HepG2 (cell line): Measurements from ENCODE around the gene CNPY4. TPM values are rescaled to one million over a fixed set of nuclear protein-coding genes. Genes with fewer than 3 reads are reported as not detected.
A peak's percentile ranks its signal among the peaks of the same experiment; 100 is the strongest.

Experiments used
- CEBPG ChIP-seq: IDR thresholded peaks from 2 replicates; pipeline ENCODE4 v1.6.1; 2016
- DMAP1 ChIP-seq: IDR thresholded peaks from 2 replicates; pipeline ENCODE4 v1.6.1; 2016
- GRHL1 ChIP-seq: sonication (generic); formaldehyde crosslinking; conservative IDR thresholded peaks from 2 replicates; pipeline ENCODE4 v1.8.0; 2022; ENCODE audit warnings: missing genetic modification reagents
- HOXA9 ChIP-seq: sonication (generic); formaldehyde crosslinking; IDR thresholded peaks from 2 replicates; pipeline ENCODE4 v1.8.1; 2022; ENCODE audit warnings: missing genetic modification reagents, mild to moderate bottlenecking, moderate library complexity, borderline replicate concordance
- MAFG ChIP-seq: sonication (generic); formaldehyde crosslinking; IDR thresholded peaks from 2 replicates; pipeline ENCODE4 v1.5.1; 2020; ENCODE audit warnings: mild to moderate bottlenecking, missing genetic modification reagents
- PHF8 ChIP-seq: sonication (generic); formaldehyde crosslinking; IDR thresholded peaks from 2 replicates; pipeline ENCODE4 v1.5.0; 2020; ENCODE audit warnings: missing genetic modification reagents
- SALL1 ChIP-seq: sonication (generic); formaldehyde crosslinking; IDR thresholded peaks from 2 replicates; pipeline ENCODE4 v1.8.0; 2022; ENCODE audit warnings: mild to moderate bottlenecking, missing genetic modification reagents
- ZBTB37 ChIP-seq: sonication (generic); formaldehyde crosslinking; IDR thresholded peaks from 2 replicates; pipeline ENCODE4 v1.4.0; 2020; ENCODE audit warnings: mild to moderate bottlenecking, missing genetic modification reagents
- ZBTB40 ChIP-seq, 2 experiments: fragments of 450-650 bp in 1 of 2; sonication (generic) in 1 of 2; formaldehyde crosslinking in 1 of 2; IDR thresholded peaks; 2 replicates each; pipeline versions ENCODE4 v1.6.1 to v1.8.0; 2016 to 2022; ENCODE audit warnings: antibody characterized with exemption in 1 of 2, mild to moderate bottlenecking in 1 of 2, missing genetic modification reagents in 1 of 2
- ZNF12 ChIP-seq: sonication (generic); formaldehyde crosslinking; IDR thresholded peaks from 2 replicates; pipeline ENCODE4 v1.5.0; 2020; ENCODE audit warnings: missing genetic modification reagents
- ZNF160 ChIP-seq: sonication (generic); formaldehyde crosslinking; IDR thresholded peaks from 2 replicates; pipeline ENCODE4 v1.8.0; 2022; ENCODE audit warnings: mild to moderate bottlenecking, inconsistent platforms, missing genetic modification reagents
- ZNF235 ChIP-seq: sonication (generic); formaldehyde crosslinking; IDR thresholded peaks from 2 replicates; pipeline ENCODE4 v1.8.1; 2023; ENCODE audit warnings: mild to moderate bottlenecking, missing genetic modification reagents, borderline replicate concordance
- ZNF350 ChIP-seq: sonication (generic); formaldehyde crosslinking; IDR thresholded peaks from 2 replicates; pipeline ENCODE4 v1.4.0; 2020; ENCODE audit warnings: mild to moderate bottlenecking, low read depth, missing genetic modification reagents, borderline replicate concordance
- ZNF703 ChIP-seq: sonication (generic); formaldehyde crosslinking; IDR thresholded peaks from 2 replicates; pipeline ENCODE4 v1.5.1; 2020; ENCODE audit warnings: missing genetic modification reagents, mild to moderate bottlenecking, moderate library complexity, borderline replicate concordance
- ZNF713 ChIP-seq: sonication (generic); formaldehyde crosslinking; IDR thresholded peaks from 2 replicates; pipeline ENCODE4 v1.4.0; 2020; ENCODE audit warnings: mild to moderate bottlenecking, missing genetic modification reagents
- ZNF878 ChIP-seq: sonication (generic); formaldehyde crosslinking; IDR thresholded peaks from 2 replicates; pipeline ENCODE4 v1.8.1; 2023; ENCODE audit warnings: mild to moderate bottlenecking, missing genetic modification reagents, moderate library complexity
- polyA plus RNA-seq, 8 experiments: library from polyadenylated mRNA; depleted of rRNA in 3 of 8; stranded (reverse) in 7 of 8; unstranded in 1 of 8; fragments of >200 nt; fragmentation: Illumina TruSeq in 4 of 8; extraction: Trizol in 4 of 8; gene quantifications; 2 replicates each; pipeline versions ENCODE4 v1.2.1 to v1.2.3, GENCODE V29; 2011 to 2016; ENCODE audit warnings: low read depth in 4 of 8, missing spikeins in 1 of 8, mixed read lengths in 1 of 8; ENCODE audit not compliant: insufficient read depth in 1 of 8
- total RNA-seq, 5 experiments: library from RNA; depleted of rRNA; stranded (reverse); fragments of >200 nt; fragmentation: Illumina TruSeq; extraction: Trizol; gene quantifications; 2 replicates each; pipeline ENCODE4 v1.2.3, GENCODE V29; 2016; ENCODE audit warnings: low read depth in 1 of 5

CNPY4 gene
- total and polyA plus RNA-seq, 2 of the 13 experiments (the other 11 are each of a cell fraction or from before 2014, with no cell fraction given): 6.2 to 12.7 TPM

GRCh38 chr7:100126931-100127865 lies 7.8 kb downstream of the CNPY4 start, which contains the start of gene MBLAC1 (continued):
- TF ChIP-seq MAFG (CRISPR knock-in tag): no peak
- TF ChIP-seq ZNF12 (CRISPR knock-in tag): no peak
- TF ChIP-seq DMAP1 (CRISPR knock-in tag): peak; percentile 51; the same call in 1 of the 2 replicates
- 0 out of 2 replicates have a peak, but pooled peaks have one; percentile 7 for TF ChIP-seq ZNF713 (CRISPR knock-in tag)
- TF ChIP-seq CEBPG (CRISPR knock-in tag): 0 out of 2 replicates have a peak, but pooled peaks have one; percentile 10
- TF ChIP-seq ZBTB40 (IDR thresholded peaks at IDR 0.05): no peak
- TF ChIP-seq ZBTB40 (CRISPR knock-in tag; IDR thresholded peaks at IDR 0.05): peak; percentile 17
- peak; percentile 42; the same call in 1 of the 2 replicates for TF ChIP-seq ZNF160 (CRISPR knock-in tag)
- TF ChIP-seq SALL1 (CRISPR knock-in tag): 0 out of 2 replicates have a peak, but pooled peaks have one; percentile 41
- no peak for TF ChIP-seq GRHL1 (CRISPR knock-in tag)
- peak; percentile 33; the same call in 1 of the 2 replicates for TF ChIP-seq ZNF235 (CRISPR knock-in tag)
- no peak for TF ChIP-seq ZNF878
- TF ChIP-seq HOXA9: no peak
- peak; percentile 68; the same call in 1 of the 2 replicates for TF ChIP-seq ZNF703
- TF ChIP-seq ZNF350 (CRISPR knock-in tag): peak; percentile 41; the same call in 1 of the 2 replicates
- no peak; the same call in 1 of the 2 replicates for TF ChIP-seq ZBTB37 (CRISPR knock-in tag)
- TF ChIP-seq PHF8 (CRISPR knock-in tag): peak; percentile 82
